Karpas-422 (cell line): ENCODE results near the gene PARD3B. TPM values are rescaled to one million over a fixed set of nuclear protein-coding genes. Genes with fewer than 3 reads are reported as not detected.

ENCODE experiments used
- DNase-seq: peaks from one replicate; pipeline ENCODE4 v3.0.0-alpha.2; 2015
- H2AFZ ChIP-seq: fragments of 200-600 bp; sonication (generic); 2 replicates; pipeline ENCODE4 v1.6.1; 2014; ENCODE audit warnings: antibody characterized with exemption, low read length, mixed read lengths
- H3K27ac ChIP-seq: fragments of 200-600 bp; sonication (generic); 2 replicates; pipeline ENCODE4 v1.5.1; 2014; ENCODE audit warnings: mild to moderate bottlenecking, low read length, moderate library complexity
- H3K27me3 ChIP-seq: fragments of 200-600 bp; sonication (generic); 2 replicates; pipeline ENCODE4 v1.6.1; 2014; ENCODE audit warnings: low read length, mixed read lengths
- H3K36me3 ChIP-seq: fragments of 200-600 bp; sonication (generic); 2 replicates; pipeline ENCODE4 v1.6.1; 2014; ENCODE audit warnings: low read length, mixed read lengths; ENCODE audit not compliant: insufficient read depth
- H3K4me1 ChIP-seq: fragments of 200-600 bp; sonication (generic); 2 replicates; pipeline ENCODE4 v1.6.1; 2014; ENCODE audit warnings: mild to moderate bottlenecking, low read length, mixed read lengths
- H3K4me2 ChIP-seq: fragments of 200-600 bp; sonication (generic); 2 replicates; pipeline ENCODE4 v1.6.1; 2014; ENCODE audit warnings: low read length, low read depth, mild to moderate bottlenecking; ENCODE audit not compliant: poor library complexity, severe bottlenecking
- H3K4me3 ChIP-seq: fragments of 200-600 bp; sonication (generic); 2 replicates; pipeline ENCODE4 v1.5.1; 2014; ENCODE audit warnings: mild to moderate bottlenecking, antibody characterized with exemption, low read length, mixed read lengths
- H3K79me2 ChIP-seq: fragments of 200-600 bp; sonication (generic); 2 replicates; pipeline ENCODE4 v1.6.1; 2014; ENCODE audit warnings: mild to moderate bottlenecking, low read length, mixed read lengths
- H3K9ac ChIP-seq: fragments of 200-600 bp; sonication (generic); 2 replicates; pipeline ENCODE4 v1.6.0; 2014; ENCODE audit warnings: low read length
- H3K9me2 ChIP-seq: fragments of 200-600 bp; sonication (generic), shearing (Covaris generic); replicated peaks from 2 replicates; pipeline ENCODE4 v1.6.0; 2014; ENCODE audit warnings: mild to moderate bottlenecking, low read length, moderate library complexity; ENCODE audit not compliant: insufficient read depth
- H3K9me3 ChIP-seq: fragments of 300-700, 200-600 bp; sonication (generic); 2 replicates; pipeline ENCODE4 v1.6.1; 2014; ENCODE audit warnings: low read length, mixed read lengths
- H4K20me1 ChIP-seq: fragments of 200-600 bp; sonication (generic); 2 replicates; pipeline ENCODE4 v1.6.1; 2014; ENCODE audit warnings: mild to moderate bottlenecking, antibody characterized with exemption, low read length, low read depth; ENCODE audit not compliant: insufficient read depth
- total RNA-seq: library from RNA; depleted of rRNA; stranded (reverse); fragments of >200 nt; shearing (Covaris generic); gene quantifications from 2 replicates; pipeline ENCODE4 v1.2.3, GENCODE V29; 2014; ENCODE audit warnings: low replicate concordance

The PARD3B gene
- total RNA-seq, 1 experiment from 2014 or later = not detected

DNA sequence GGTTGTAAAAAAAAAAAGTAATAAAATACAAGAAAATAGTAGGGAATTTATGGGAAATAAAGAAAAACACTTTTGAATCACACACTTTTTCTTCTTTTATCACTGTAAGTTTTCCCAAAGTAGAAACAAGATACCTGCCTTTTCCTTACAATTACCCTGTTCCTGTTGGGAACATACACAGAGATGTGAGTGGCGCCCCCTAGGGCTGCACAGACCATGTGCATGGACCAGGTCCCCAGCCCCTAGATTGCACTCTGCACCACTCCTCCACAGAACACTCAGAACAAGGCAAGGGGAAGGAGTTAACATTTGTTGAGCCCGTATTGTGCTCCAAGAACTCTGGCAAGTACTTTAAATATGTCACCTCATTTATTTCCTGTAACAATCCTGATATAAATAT is 1018.4 kb downstream of the PARD3B start:
- Histone ChIP-seq H3K79me2 (no peaks in the 10 kb centered on the region), H3K4me2 (no peak overlapping the region), H3K9ac (no peak overlapping the region), H3K9me3 (no peaks in the 10 kb centered on the region), H3K27ac (no peak overlapping the region), H3K4me3 (no peak overlapping the region), H3K9me2 (no peaks in the 10 kb centered on the region), H3K36me3 (no peaks in the 10 kb centered on the region), H3K27me3 (no peaks in the 10 kb centered on the region), H4K20me1 (no peaks in the 10 kb centered on the region), H2AFZ (no peak overlapping the region), H3K4me1 (peaks cover 6% of the 10 kb centered on the region; the same call in 1 of the 2 replicates)
- peak; percentile 73 for DNase-seq

DNA sequence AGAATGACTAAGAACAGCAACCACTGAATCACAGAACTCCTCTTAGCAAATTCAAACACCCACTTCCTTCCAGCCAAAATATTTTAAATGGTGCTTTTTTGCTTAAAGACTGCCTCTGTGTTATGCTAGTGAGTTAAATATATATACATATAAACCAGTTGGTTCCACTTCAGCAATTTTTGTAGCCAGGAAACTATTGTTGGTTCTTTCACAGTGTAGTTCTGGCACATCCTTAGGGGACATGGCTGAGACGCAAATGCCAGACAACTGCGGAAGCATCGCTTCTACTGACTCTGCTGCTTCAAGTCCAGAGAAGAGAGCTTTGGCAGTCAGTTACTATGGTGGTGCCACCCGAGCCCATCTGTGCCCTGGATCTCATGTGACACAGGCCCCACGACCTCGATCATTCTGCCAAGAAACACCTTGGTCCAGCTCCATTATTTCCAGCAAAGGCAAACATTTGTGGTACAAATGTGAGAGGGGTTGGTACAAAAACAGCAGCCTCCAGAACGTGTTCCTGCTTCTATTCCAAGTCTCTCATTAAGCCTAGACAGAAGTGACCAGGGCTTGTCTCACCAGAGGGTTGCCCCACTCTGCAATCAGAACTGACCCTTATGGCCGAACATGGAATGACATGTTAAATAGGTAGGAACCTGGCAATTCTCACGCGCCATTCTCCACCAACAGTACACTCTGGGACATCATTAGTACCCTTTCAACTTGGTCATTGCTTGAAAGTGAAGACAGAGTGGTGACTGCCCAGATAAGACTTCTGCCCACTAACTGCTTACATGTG is 1019.3 kb downstream of the PARD3B start:
- H3K9ac ChIP-seq = no peak overlapping the region
- H2AFZ ChIP-seq = no peak overlapping the region
- no peak overlapping the region for H3K4me3 ChIP-seq
- no peaks in the 10 kb centered on the region for H3K9me3 ChIP-seq
- no peaks in the 10 kb centered on the region for H4K20me1 ChIP-seq
- H3K27ac ChIP-seq = no peak overlapping the region
- H3K4me2 ChIP-seq = no peak overlapping the region
- H3K79me2 ChIP-seq = no peaks in the 10 kb centered on the region
- peaks cover 6% of the 10 kb centered on the region; the same call in 1 of the 2 replicates for H3K4me1 ChIP-seq
- H3K9me2 ChIP-seq = no peaks in the 10 kb centered on the region
- no peak for DNase-seq
- no peaks in the 10 kb centered on the region for H3K27me3 ChIP-seq
- H3K36me3 ChIP-seq = no peaks in the 10 kb centered on the region

DNA sequence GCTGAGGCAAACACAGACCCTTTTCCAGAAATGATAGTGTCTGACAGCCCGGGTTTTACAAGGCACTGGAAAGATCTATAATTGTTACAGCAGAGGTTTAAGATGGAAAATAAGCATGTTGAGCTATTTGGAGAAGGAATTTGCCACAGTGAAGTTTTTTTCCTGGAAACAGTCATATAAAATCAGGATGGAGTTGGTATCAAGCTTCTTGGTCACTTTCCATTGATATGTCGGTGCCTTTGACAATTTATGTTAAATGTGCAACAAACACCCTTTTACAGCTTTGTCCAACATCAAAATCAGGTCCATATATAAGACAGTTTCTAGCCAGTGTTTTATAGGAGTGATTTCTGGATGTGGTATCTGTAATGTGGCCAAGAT is 1019.9 kb downstream of the PARD3B start:
- DNase-seq = no peak
- no peak overlapping the region for H3K4me3 ChIP-seq
- H3K4me1 ChIP-seq = peaks cover 2% of the 10 kb centered on the region; the same call in 1 of the 2 replicates
- no peaks in the 10 kb centered on the region for H3K79me2 ChIP-seq
- no peak overlapping the region for H3K27ac ChIP-seq
- H3K4me2 ChIP-seq = no peak overlapping the region
- H2AFZ ChIP-seq = no peak overlapping the region
- no peaks in the 10 kb centered on the region for H4K20me1 ChIP-seq
- H3K9me2 ChIP-seq = no peaks in the 10 kb centered on the region
- no peaks in the 10 kb centered on the region for H3K27me3 ChIP-seq
- no peaks in the 10 kb centered on the region for H3K9me3 ChIP-seq
- H3K36me3 ChIP-seq = no peaks in the 10 kb centered on the region
- no peak overlapping the region for H3K9ac ChIP-seq

DNA sequence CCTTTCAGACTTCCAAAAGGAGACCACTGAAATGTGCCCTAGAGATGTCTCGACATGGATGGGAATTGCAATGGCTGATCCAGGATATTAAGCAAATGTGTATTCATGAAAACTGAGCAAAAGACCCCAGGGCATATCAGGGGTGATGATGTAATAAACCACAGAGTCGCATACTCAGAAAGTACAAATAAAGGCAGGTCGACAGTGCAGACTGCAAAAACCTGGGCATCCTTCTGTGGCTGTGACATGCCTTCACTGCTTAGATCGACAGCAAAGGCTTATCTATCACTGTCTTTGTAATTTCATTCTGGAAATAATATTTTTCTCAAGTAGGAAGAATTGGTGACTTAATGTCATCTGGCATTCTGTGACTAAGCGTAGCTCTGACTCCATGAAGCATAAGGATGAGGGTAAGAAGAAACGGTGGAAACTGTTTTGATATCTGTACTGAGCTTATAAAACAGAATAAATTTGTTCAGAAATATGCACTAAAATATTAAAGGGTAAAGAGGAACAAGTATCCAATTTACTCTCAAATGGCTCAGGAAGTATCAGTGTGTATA is 1021.4 kb downstream of the PARD3B start:
- Histone ChIP-seq H3K27me3 (no peaks in the 10 kb centered on the region), H3K79me2 (no peaks in the 10 kb centered on the region), H3K4me2 (no peak overlapping the region), H3K4me1 (no peaks in the 10 kb centered on the region), H2AFZ (no peak overlapping the region), H3K36me3 (no peaks in the 10 kb centered on the region), H4K20me1 (no peaks in the 10 kb centered on the region), H3K4me3 (no peak overlapping the region), H3K9me2 (no peaks in the 10 kb centered on the region), H3K9me3 (no peaks in the 10 kb centered on the region), H3K9ac (no peak overlapping the region), H3K27ac (no peak overlapping the region)
- no peak for DNase-seq

DNA sequence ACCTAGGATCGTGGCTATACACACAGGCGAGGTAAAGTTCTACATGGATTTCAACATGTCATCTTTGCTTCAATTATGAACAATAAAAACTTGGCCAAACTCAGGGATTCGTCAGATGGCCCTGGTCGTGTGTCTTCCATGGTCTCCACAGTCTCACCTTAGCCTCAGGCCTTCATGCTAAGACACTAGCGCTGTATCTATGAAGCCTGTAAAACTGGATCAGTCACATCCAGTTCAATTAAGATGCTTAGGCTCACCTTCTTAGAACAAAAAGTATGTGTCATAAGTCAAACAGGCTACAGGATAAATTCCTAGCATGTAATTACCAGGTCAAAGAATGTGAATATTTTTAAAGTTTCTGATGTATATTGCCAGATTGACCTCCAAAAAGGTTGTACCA is 1023.3 kb downstream of the PARD3B start:
- Histone ChIP-seq H3K4me3 (no peak overlapping the region), H3K9me3 (no peaks in the 10 kb centered on the region), H3K9ac (no peak overlapping the region), H4K20me1 (no peaks in the 10 kb centered on the region), H3K4me2 (no peak overlapping the region), H3K27ac (no peak overlapping the region), H3K4me1 (no peaks in the 10 kb centered on the region), H3K79me2 (no peaks in the 10 kb centered on the region), H3K9me2 (no peaks in the 10 kb centered on the region), H3K36me3 (no peaks in the 10 kb centered on the region), H2AFZ (no peak overlapping the region), H3K27me3 (no peaks in the 10 kb centered on the region)
- DNase-seq = no peak

DNA sequence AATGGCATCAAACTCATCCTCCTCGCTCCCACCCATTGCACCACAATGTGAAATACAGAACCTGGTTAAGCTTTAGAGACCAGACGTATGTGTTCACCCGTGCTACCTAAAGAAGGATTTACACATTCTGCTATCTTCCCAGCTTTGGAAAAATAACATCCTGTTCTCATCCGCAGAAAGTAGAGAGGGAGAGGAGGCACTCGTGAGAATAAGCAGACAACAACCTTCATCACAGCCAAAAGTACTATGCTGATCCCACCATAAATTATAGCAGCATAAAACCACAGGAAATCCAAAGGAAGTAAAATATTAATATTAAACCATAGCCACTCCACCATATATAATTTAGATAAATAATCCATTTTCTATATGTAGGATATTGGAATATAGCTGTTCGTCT is 1025.4 kb downstream of the PARD3B start:
- H4K20me1 ChIP-seq = no peaks in the 10 kb centered on the region
- H3K9ac ChIP-seq = no peak overlapping the region
- no peak overlapping the region for H3K4me2 ChIP-seq
- H3K4me3 ChIP-seq = no peak overlapping the region
- no peaks in the 10 kb centered on the region for H3K9me3 ChIP-seq
- no peaks in the 10 kb centered on the region for H3K9me2 ChIP-seq
- no peaks in the 10 kb centered on the region for H3K79me2 ChIP-seq
- H3K27me3 ChIP-seq = no peaks in the 10 kb centered on the region
- no peak overlapping the region for H2AFZ ChIP-seq
- DNase-seq = no peak
- H3K27ac ChIP-seq = no peak overlapping the region
- H3K4me1 ChIP-seq = no peaks in the 10 kb centered on the region
- no peaks in the 10 kb centered on the region for H3K36me3 ChIP-seq

DNA sequence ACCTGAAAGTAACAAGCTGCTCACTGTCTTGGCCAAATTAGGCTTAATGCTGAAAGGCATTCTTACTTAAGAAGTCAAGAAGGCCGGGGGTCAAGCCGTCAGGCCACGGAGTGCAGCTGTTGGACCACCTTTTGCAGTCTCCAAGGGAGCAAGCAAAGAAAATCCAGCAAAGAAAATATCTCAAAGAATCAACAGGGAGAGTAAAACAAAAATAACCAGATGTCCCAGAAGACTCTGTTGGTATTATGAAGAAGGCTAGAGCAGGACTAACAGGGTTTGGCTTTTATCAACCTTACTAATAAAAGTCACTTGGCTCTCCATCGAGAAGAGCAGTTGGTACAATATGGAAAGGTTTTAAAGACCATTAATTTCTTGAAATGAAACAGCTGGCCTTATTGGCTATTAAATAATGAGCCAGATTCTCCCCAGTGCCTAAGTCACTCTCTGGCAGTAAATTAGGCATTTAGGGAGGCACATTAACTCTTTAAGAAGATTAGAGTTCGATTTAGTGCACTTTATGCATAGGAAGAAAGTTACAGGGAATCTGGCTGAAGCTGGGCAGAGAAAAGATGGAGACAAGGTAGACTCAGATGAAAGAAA is 1026.2 kb downstream of the PARD3B start:
- H3K27me3 ChIP-seq = no peaks in the 10 kb centered on the region
- H3K79me2 ChIP-seq = no peaks in the 10 kb centered on the region
- H3K27ac ChIP-seq = no peak overlapping the region
- H3K9me2 ChIP-seq = no peaks in the 10 kb centered on the region
- no peaks in the 10 kb centered on the region for H3K9me3 ChIP-seq
- DNase-seq = no peak
- no peaks in the 10 kb centered on the region for H4K20me1 ChIP-seq
- H3K36me3 ChIP-seq = no peaks in the 10 kb centered on the region
- no peak overlapping the region for H3K4me2 ChIP-seq
- H3K9ac ChIP-seq = no peak overlapping the region
- no peak overlapping the region for H2AFZ ChIP-seq
- H3K4me1 ChIP-seq = no peaks in the 10 kb centered on the region
- no peak overlapping the region for H3K4me3 ChIP-seq

DNA sequence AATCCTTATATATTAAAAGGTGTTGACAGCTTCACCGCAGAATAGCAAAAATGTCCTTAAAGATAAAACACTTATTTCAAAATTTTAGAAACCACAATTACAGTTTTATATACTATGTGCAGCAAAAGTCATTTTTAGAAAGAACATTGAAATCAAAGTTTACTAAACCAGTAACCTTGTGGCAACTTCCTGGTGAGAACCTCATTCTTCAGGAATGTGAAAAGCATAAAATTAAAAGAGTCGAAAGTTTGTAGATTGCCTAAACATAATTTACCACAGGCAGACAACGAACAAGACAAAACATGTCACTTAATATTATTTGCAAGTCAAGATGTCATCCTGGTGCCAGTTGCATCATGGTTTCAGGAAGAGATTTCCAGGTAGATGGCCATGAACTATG is 1028.7 kb downstream of the PARD3B start:
- Histone ChIP-seq H3K36me3 (no peaks in the 10 kb centered on the region), H3K4me1 (no peaks in the 10 kb centered on the region), H3K4me2 (no peak overlapping the region), H3K79me2 (no peaks in the 10 kb centered on the region), H3K27ac (no peak overlapping the region), H3K27me3 (no peaks in the 10 kb centered on the region), H3K9me3 (no peaks in the 10 kb centered on the region), H3K9ac (no peak overlapping the region), H4K20me1 (no peaks in the 10 kb centered on the region), H2AFZ (no peak overlapping the region), H3K9me2 (no peaks in the 10 kb centered on the region), H3K4me3 (no peak overlapping the region)
- DNase-seq = no peak
